GM19238 (cell line): ENCODE results near the gene MCOLN3.
"Not testable (repeated sequence)": the region's sequence is repeated elsewhere in the genome, so short reads cannot be mapped to it uniquely, and the experiment has no call there.

Source experiments
- DNase-seq: peaks from one replicate; pipeline ENCODE4 v3.0.0; 2011; ENCODE audit warnings: low spot score; ENCODE audit not compliant: insufficient read length

Gene MCOLN3

DNA sequence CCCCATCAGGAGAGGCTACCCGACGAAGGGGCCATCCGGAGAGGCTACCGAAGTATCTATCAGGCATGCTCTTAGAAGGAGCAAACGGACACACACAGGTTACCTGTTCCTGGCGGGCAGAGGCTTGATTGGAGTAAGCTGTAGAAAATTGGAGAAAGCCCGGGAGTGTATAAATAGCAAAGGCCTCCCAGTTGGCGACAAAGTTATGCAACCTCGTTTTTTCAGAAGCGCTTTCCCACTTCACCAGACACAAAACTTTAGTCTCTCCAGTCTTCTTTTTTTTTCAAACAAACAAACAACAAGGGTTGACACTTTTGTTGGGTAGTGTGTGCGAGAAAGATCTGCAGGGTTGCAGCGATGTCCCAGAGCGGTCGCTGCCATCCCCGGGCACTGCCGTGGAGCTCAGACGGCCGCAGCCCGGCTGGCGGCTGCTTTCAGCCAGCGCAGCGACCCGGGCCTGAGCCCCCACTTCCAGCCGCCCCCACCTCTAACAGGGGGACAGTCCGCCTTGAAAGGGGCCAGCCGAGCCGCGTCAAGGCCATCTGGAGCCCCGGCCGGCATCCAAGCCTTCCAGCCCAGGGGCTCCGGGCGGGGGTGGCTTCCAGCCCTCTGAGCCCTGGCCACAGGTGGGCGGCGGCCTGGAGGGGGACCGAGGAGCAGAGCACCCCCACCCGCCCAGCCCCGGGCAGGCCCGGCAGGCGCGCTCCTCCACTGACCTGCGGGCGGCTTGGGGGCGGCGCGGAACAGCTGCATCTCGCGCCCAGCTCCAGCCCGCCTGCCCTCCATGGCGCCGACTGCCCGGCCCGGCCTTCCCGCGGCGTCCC, 616 bp downstream of the MCOLN3 start:
- peak; percentile 18 for DNase-seq

DNA sequence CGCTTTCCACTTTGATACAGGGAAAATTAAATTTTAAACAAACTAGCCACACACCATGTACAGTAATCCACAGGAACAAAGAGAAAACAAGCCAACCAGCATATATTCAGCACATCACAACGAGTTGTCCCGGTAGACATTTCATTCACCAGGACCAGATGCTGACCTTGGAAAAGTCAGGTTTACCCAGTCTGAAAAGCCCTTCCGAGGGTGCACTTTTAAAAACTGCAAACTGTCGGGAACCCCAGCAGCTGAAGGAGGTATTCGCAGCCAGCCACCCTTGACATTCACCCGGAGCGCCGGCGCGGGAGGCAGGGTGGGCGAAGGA, 1.2 kb downstream of the MCOLN3 start:
- no peak for DNase-seq

DNA sequence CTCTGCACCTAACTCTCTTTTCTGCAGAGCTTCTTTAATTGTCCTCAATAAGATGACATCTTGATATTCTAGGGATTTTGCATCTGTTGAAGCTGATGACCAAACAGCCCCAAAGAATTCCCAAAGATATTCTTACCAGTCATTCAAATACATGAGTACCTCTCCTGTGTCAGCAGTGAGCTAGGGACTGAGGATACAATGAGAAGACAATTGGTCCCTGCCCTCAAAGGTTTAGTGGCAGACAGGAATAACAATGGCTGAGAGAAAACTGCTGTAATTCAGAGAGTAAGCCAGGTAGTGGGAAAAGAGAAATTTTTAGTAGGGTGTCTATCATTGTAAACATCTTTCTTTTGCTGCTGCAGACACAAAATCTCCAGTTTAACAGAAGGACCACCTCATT, 5.9 kb downstream of the MCOLN3 start:
- no peak for DNase-seq

DNA sequence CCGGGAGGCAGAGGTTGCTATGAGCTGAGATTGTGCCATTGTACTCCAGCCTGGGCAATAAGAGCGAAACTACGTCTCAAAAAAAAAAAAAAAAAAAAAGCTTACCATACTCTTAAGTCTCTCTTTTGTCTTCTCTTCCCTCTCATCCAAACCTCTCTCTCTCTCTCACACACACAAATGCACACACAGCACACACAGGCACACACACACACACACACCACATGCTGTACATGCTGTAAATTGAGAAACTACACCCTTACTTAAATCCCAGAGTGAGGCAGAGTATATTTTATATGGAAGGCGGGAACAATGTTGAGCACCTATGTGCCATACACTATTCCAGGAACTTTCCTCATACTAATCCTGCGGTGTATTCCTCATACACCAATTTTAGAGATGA, 6.5 kb downstream of the MCOLN3 start:
- DNase-seq, result no peak

DNA sequence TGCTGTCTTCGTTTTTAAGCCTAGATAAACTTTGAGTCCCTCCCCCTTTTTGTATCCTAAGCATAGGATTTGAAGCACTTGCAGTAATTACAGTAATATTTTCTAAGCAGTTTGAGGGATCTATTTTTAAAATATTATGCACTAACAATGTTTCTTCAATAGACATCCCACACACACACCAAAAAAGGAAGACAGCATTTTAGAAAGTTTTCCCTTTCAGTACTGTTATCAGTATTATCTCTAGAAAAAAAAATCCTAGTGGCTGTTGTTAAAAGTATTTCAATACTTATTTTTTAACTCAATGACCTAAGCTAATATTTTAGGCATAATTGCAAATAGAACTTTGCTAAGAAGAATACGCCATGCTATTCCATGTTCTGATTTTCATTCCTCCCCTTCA, 15.1 kb downstream of the MCOLN3 start:
- no peak for DNase-seq

DNA sequence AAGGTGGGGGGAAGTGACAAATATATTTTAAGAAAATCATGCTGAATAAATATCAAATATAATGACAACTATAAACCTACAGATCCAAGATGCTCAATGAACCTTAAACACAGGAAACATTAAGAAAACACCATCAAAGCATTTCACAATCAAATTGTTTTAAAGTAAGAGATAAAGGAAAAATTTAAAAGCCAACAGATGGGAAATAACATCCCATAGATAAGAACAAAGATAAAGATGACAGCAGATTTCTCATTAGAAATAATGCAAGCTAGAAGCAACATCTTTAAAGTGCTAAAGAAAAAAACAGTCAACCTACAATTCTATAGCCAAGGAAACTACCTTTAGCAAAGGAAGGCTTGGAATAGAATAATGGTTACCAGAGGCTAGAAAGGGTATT, 17.8 kb downstream of the MCOLN3 start:
- DNase-seq, result no peak

DNA sequence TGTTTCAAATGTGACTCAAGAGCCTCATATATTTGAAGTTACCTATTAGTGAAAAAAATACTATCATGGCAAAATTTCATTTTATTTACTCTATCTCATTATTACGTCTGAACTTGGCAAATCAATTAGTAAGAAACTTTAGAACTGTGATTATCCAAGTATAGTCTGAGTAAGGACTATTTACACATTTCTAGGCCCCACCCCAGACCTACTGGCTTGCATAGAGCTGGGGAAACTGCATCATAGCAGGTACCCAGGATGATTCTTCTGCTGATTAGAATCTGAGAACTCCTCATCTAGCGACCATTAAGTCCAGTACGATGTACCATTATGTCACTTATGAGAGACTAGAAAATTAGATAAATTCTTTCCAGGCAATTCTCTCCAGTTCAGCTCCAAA, 20.1 kb downstream of the MCOLN3 start:
- no peak for DNase-seq

DNA sequence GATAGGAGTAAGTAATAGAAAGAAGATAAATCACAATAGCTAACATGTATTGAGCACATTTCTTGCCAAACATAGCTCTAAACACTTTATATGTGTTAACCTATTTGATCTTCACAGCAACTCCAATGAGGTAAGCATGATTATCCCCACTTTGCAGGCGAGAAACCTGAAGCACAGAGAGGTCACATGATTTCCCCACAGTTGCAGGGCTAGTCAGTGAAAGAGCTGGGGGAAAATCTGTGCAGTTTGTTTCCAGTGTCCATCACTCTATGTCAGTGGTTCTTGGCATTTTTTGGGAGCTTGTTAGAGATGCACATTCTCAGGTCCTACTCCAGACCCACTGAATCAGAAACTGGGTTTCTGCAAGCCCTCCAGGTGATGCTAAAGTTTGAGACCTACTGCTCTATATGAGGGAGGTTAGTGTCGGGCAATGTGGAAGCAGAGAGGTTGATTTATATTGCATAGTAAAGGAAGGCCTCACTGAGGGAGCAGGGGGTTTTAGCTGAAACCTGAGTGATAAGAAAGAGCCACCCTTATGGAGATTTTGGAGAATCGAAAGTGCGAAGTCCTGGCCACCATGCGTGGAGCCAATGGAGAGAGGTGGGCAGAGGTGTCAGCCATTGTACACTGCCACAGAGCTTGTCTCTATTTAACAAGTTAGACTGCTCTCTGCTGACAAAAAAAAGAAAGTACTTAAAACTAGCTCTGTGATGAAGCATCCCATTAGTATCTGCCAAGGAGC, 20.9 kb downstream of the MCOLN3 start:
- no peak for DNase-seq

DNA sequence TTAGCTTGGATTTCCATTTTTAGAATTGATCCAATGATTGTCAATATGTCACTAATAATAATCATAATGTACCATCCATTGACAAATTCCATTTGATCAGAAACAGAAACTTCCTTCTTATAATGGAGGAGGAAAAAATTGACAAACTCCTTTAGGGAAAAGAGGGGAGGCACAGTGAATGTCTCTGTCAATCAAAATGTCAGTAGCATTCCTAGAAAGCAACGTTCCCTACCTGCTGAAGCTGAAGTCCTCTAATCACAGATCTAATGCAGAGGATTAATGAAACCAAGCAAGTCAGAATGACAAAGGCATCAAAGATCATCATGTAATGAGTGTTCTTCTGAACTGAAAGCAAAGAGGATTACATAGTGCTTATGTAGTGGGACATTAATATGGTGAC, 22.4 kb downstream of the MCOLN3 start:
- no peak for DNase-seq

DNA sequence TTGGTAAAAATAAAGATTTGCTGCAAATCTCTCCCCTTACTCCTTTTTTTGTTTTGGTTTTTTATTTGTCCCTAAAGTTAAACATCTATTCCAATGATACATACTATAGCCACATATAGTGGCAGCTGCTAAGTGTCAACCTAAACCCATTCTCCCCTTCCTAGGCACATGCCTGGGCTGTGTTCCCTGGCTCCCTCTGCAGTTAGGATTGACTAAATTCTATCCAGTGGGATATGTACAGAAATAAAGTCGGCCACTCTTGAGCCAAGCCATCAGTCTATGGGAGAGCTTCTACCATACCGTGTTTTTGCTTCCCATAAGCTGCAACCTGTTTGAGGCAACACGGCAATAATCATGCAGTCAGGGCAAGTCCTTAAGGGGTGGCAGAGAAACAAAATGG, 23.6 kb downstream of the MCOLN3 start:
- no peak for DNase-seq

DNA sequence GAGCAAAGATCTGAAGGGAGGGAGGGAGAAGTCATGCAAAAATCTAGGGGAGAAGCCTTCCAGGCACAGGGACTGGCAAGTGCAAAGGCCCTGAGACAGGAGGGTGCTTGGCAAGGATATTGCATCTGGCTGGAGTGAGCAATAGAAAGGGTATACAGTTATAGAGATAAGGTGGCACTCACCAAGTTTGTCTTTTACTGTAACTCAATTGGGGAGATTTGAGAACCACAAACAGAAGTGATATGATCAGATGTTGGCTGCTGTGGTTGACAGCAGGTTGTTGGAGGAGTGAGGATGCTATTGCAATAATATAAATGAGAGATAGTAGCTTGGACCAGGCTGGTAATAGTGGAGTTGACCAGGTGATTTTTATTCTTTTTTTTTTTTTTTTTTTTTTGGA, 25.6 kb downstream of the MCOLN3 start:
- no peak for DNase-seq

DNA sequence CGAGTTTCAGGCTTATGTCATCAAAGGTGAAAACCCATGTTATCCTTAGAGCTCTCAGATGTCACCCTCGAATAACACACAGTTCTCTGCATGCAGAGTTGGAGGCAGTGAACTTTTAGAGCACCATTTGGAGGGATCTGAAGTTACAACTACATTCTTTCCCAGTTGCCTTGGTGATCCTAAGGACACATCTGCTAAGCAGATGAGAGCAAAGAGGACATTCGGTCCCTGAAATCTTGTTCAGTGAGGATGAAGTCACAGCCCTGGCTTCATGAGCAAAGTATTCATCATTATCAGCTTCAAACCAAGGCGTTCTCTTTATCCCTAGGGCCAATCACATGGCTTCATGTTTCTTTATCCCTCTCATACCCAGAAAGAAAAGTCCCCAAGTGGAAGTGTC, 28.3 kb downstream of the MCOLN3 start:
- no peak for DNase-seq

DNA sequence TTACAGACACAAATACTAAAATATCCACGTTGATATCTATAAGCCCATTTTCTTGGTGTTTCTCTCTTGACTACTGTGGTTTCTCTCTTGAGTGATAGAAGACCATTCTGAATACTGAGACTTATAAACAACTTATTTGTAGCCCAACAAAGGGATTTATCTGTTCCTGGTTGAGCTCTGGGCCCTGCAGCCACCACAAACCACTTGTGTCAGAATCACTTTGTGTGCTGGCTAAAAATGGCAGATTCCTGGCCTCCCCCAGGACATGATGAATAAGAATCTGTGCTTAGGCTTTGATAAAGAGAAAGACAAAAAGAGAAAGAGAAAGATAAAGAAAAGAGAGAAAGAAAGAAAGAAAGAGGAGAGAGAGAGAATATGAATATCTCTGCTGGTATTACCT, 32.5 kb downstream of the MCOLN3 start:
- no peak for DNase-seq

DNA sequence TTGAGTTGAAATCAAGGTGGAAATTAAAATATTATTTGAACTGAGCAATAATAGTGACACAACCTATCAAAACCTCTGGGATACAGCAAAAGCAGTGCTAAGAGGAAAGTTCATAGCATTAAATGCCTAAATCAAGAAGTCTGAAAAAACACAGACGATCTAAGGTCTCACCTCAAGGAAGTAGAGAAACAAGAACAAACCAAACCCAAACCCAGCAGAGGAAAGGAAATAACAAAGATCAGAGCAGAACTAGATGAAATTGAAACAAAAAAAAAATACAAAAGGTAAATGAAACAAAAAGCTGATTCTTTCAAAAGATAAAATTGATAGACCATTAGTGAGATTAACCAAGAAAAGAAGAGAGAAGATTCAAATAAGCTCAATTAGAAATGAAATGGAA, 42.7 kb downstream of the MCOLN3 start:
- not testable (repeated sequence) for DNase-seq

DNA sequence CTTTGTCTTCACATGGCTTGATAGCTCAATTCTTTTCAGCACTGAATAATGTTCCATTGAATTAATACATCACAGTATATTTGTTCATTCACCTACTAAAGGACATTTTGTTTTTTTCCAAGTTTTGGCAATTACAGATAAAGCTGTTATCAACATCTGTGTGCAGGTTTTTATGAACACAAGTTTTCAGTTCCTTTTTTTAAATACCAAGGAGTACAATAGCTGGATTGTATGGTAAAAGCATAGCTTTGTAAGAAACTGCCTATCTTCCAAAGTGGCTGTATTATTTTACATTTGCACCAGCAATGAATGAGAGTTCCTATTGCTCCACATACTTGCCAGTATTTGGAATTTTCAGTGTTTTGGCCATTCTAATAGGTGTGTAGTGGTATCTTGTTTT, 46.6 kb downstream of the MCOLN3 start:
- no peak for DNase-seq

DNA sequence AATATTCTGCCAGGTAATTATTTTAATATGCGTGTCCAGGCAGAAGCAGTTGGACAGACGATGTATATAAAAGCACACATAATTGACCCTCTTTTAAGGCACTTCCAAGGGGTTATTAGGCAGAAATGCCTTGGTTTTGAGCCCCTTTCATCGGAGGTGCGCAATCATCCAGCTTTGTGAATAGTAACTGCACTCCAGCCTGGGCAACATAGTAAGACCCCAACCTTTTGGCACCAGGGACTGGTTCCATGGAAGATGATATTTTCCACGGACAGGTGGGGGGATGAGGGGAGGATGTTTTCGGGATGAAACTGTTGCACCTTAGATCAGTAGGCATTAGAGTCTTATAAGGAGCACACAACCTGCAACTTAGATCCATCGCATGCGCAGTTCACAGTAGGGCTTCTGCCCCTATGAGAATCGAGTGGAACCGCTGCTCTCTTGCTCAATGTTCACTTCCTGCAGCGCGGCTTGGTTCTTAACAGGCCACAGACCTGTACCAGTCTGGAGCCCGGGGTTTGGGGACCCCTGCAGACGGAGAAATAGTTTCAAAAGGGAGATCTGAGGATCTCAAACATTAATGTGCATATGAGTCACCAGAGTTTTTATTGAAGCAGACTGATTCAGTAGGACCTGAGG, 49.5 kb downstream of the MCOLN3 start:
- DNase-seq, result no peak

DNA sequence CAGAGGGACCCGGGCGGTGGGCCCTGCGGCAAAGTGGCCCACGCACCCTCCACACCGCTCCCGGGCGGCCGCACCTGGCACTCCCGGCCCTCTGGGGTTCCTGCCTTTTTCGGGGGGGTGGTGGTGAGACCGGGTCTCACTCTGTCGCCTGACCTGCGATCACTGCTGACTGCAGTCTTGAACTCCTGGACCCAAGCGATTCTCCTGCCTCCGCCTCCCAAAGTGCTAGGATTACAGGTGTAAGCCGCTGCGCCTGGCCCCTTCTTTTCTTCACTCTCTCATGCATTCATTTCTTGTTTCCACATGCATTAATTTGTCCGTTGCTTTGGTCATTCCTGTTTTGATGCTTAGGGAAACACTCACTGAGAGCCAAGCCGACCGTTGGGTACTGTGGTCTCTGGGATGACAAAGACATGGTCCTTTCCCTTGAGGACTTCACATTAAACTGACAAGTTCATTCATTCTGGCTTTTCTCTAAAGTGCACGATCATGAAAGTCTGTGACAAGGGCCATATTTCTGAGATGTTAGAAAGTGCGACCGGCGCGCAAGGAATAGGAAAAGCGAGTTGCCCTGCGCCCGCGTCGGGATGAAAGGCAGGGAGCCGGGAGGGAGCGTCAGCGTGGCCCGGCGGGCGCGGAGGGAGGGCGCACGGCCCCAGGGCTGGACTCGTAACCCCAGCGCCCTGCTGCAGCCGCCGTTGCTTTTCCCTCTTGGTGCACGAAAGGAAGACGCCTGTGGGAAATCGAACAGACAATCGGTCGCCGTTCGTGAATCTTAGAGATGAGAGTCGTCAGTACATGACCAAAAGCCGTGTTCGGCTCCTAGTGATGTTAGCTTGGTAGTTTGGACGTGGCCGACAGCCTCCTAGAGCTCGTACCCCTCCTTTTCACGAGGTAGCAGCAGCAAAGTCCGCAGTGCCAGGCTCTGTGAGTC, 50.4 kb downstream of the MCOLN3 start:
- DNase-seq, result no peak

DNA sequence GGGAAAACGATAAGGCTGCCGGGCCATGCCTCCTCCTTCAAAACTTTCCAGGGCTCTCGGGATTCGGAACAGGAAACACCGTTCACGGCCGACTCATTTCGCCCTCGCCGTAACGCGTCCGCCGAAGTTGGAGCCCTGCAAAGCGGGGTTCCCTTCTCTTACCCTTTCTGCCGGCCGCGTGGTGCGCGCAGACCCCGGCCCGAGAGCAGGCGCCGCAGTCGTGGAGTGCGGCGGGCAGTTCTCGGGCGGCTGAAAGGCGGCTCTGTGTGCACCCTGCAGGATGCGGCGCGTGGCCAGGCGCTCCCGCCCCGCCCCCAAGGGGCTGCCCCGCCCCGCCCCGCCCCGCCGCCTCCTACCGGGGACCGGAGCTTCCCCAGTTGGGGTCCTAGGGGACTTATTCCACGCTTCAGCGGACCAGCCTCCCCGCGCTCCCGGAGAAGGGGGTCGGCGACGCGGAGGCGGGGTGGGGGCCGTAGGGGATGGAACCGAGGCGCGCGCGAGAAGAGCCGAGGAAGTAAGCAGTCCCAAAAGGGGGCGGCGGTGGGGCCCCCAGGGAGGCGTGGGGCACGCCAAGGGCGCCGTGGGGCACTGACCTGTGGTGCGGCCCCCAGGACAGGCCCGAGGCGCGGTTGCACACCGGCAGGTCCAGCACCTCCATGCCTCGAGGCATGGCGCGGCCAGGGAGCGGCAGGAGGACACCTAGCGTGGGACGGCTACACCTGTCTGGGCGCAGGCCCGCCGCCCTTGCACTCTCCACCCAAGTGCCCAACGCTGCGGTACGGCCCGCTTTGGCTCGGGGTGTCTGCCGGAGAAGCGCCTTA, 51.2 kb downstream of the MCOLN3 start, which contains the start of gene MCOLN2:
Gene MCOLN2 (minus strand): TSS at position 268 of the 821 bp plus-strand sequence. CDS start 241 bp downstream, at position 27.
- peak; percentile 63 for DNase-seq

DNA sequence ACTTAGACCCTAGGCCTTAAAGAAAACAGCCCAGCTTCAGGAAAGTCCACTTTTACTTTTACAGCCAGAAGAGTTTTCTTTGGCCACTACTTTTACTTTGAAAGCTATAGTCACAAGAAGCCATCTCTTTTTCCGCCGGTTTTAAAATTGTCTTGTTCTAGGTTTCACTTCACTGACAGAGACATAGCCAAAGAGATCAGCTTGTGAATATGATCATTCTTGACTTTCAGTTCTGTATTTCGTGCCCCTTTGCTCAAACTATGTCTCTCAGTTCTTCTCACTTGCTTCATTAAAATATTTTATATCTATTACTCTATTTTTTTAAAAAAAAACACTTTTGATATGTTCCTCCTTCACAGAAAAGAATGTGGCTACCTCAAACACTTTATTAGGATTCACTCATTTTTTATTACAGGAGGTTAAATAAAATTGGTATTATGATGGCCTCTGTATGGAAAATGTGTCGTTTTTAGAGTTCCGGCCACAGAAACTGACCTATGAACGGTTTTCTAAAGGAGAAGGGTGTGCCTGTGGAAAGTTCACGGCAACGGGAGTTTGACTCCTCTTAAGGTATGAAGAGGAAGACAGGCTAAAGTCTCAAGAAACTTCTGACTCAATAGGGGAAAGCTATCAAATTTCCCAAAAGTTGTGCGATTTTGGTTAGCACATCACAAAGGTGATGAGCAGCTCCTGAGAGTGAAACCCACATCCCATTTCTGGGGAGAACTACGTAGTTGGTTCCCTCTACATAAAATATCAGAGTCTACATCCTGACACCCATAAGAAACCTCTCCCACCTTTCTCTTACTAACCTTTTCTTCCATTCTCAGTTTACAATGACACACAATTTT, 52.6 kb downstream of the MCOLN3 start:
- no peak for DNase-seq
